ENCODE measurements around the gene UXS1. TPM values are rescaled to one million over a fixed set of nuclear protein-coding genes. Genes with fewer than 3 reads are reported as not detected.

Gene UXS1
- total and polyA plus RNA-seq, 2 of the 8 experiments (the other 6 are each of a cell fraction or from before 2014, with no cell fraction given): 44.5 to 63.4 TPM

- peaks cover 5 to 17% of the 10 kb centered on the region in 2 experiments for H4K20me1 ChIP-seq (replicated peaks in 1 of 2; ENCODE audit: control insufficient read depth in 1 of 2, insufficient read depth in 2 of 2, low read length in 2 of 2)
- no peak overlapping the region for H3K56ac ChIP-seq (replicated peaks; ENCODE audit: insufficient read length, low read depth, low read length)
- no peak overlapping the region for H3K27ac ChIP-seq (ENCODE audit: low read depth, low read length)
- no peaks in the 10 kb centered on the region for H3K9me3 ChIP-seq (ENCODE audit: insufficient read depth in 2 of 2, low read depth in 1 of 2, low read length in 1 of 2)
- no peaks in the 10 kb centered on the region for H3K23me2 ChIP-seq (ENCODE audit: low read depth, low read length)
- H3K4me1 ChIP-seq (replicated peaks in 1 of 4; ENCODE audit: control insufficient read depth in 3 of 4, insufficient read depth in 4 of 4, low read length in 3 of 4): peaks cover 3 to 13% (median 9%) of the 10 kb centered on the region in 4 experiments
- H3K79me2 ChIP-seq (ENCODE audit: control insufficient read depth in 1 of 2, insufficient read depth in 2 of 2, low read length in 2 of 2): peaks cover 0 to 9% of the 10 kb centered on the region in 2 experiments; a peak in 1 of 4 replicates
- no peak overlapping the region for H3K9ac ChIP-seq (replicated peaks in 1 of 4; ENCODE audit: extremely low read depth in 1 of 4, low read depth in 3 of 4, low read length in 3 of 4)
- no peak overlapping the region for H2BK12ac ChIP-seq (ENCODE audit: low read depth, low read length)
- FAIRE-seq (no peak), DNase-seq (ENCODE audit: low read depth in 1 of 2, low spot score in 2 of 2) (no peak)
- CTCF ChIA-PET (ENCODE audit: partially characterized antibody): interaction anchor here (1.2 kb wide), 1 partner anchor 19 kb away, joined by 3 read pairs; no protein-coding TSS in a partner anchor
- peaks cover 0 to 12% (median 7%) of the 10 kb centered on the region in 4 experiments; a peak in 6 of 8 replicates for H3K36me3 ChIP-seq (ENCODE audit: control insufficient read depth in 2 of 4, insufficient read depth in 4 of 4, low read length in 3 of 4)
- no peak overlapping the region for H2BK120ac ChIP-seq (replicated peaks; ENCODE audit: low read depth, low read length)
- no peak overlapping the region for H3K23ac ChIP-seq (ENCODE audit: insufficient read length)
- no peak overlapping the region for H2BK20ac ChIP-seq (ENCODE audit: low read length)
- H4K91ac ChIP-seq (replicated peaks; ENCODE audit: insufficient read length, low read length): no peak overlapping the region
- WGBS, 2 experiments (ENCODE audit: extremely low coverage in 1 of 2, insufficient coverage in 1 of 2, insufficient read length in 1 of 2, insufficient replicate concordance in 2 of 2, low coverage in 1 of 2, low lambda C conversion rate in 2 of 2, missing lambda C conversion rate in 1 of 2): 94% methylated on average over 5 of the region's 5 CpGs; no CpG with 5 or more reads in 1 of the 2 experiments
- no peak overlapping the region for H3K4me2 ChIP-seq (ENCODE audit: insufficient read depth in 1 of 2, low read depth in 2 of 2, low read length in 2 of 2)
- H2AFZ ChIP-seq (ENCODE audit: low read length): no peak overlapping the region
- H3K4ac ChIP-seq (replicated peaks; ENCODE audit: insufficient read length, low read depth, low read length): no peak overlapping the region
- peaks cover 4% of the 10 kb centered on the region for H3K79me1 ChIP-seq (ENCODE audit: low read depth, low read length)
- no peaks in the 10 kb centered on the region for H3K27me3 ChIP-seq (replicated peaks in 1 of 4; ENCODE audit: control insufficient read depth in 3 of 4, extremely low read depth in 1 of 4, insufficient read depth in 3 of 4, low read length in 3 of 4)
- H2BK5ac ChIP-seq (ENCODE audit: low read depth, low read length): no peak overlapping the region
- no peak overlapping the region; the same call in 1 of the 2 replicates for H2BK15ac ChIP-seq (ENCODE audit: low read length)
- H3K4me3 ChIP-seq (ENCODE audit: extremely low read depth in 1 of 4, insufficient read depth in 2 of 4, low read depth in 3 of 4, low read length in 4 of 4): no peak overlapping the region
- TF ChIP-seq EZH2 (IDR thresholded peaks at IDR 0.05; ENCODE audit: low read depth, low read length, severe bottlenecking): no peak
- TF ChIP-seq TBP (IDR thresholded peaks at IDR 0.05; ENCODE audit: low read depth, low read length): no peak
- TF ChIP-seq RXRA (IDR thresholded peaks at IDR 0.05; ENCODE audit: insufficient read depth, low read depth, low read length): no peak
- TF ChIP-seq TEAD4 (IDR thresholded peaks at IDR 0.05; ENCODE audit: low read depth, low read length): no peak
- no peak for TF ChIP-seq SUZ12 (IDR thresholded peaks at IDR 0.05; ENCODE audit: low read length)
- TF ChIP-seq GABPA (IDR thresholded peaks at IDR 0.05; ENCODE audit: borderline replicate concordance, insufficient read depth, low read length): no peak
- no peak for TF ChIP-seq SP2 (IDR thresholded peaks at IDR 0.05; ENCODE audit: low read length)
- no peak for TF ChIP-seq KDM1A (IDR thresholded peaks at IDR 0.05; ENCODE audit: borderline replicate concordance, low read length)
- TF ChIP-seq RFX5 (IDR thresholded peaks at IDR 0.05; ENCODE audit: borderline replicate concordance, low read depth, low read length): no peak
- H3K18ac ChIP-seq (ENCODE audit: extremely low read depth, low read length): no peak overlapping the region
- POLR2A ChIA-PET (ENCODE audit: partially characterized antibody): no interaction called here
- no peak overlapping the region for H2AK5ac ChIP-seq (ENCODE audit: low read depth, low read length)
- no peak overlapping the region for H3K14ac ChIP-seq (ENCODE audit: insufficient read length)
- no peak overlapping the region for H4K5ac ChIP-seq (ENCODE audit: insufficient read length, low read depth, low read length)
- H4K8ac ChIP-seq (ENCODE audit: extremely low read depth, insufficient read depth, low read length): no peak overlapping the region
Observed at GRCh38 chr2:106117347-106117746, 76.8 kb downstream of the UXS1 start.

Data from H1 (cell line).